Upper lobe of left lung (tissue), 6 donors: Measurements from ENCODE around the gene ABCF1. TPM values are rescaled to one million over a fixed set of nuclear protein-coding genes. Genes with fewer than 3 reads are reported as not detected.

Experiments used
- ATAC-seq, 2 donors: fragments of 200-7000 bp; cut with Tn5 transposase; one replicate each; pipeline ENCODE4 v1.9.1; 2022; ENCODE audit warnings: mild to moderate bottlenecking in 2 of 2, moderate library complexity in 2 of 2; ENCODE audit not compliant: low FRiP score in 2 of 2
- DNase-seq, 2 donors: peaks; one replicate each; pipeline ENCODE4 v3.0.0-alpha.2; 2019 to 2020
- H3K27ac ChIP-seq, 4 donors: fragments of 200-600 bp; sonication (generic); one replicate each; pipeline ENCODE4 v1.5.1; 2016 to 2019
- H3K27me3 ChIP-seq, 4 donors: fragments of 200-600 bp; sonication (generic); one replicate each; pipeline ENCODE4 v1.5.1; 2017 to 2019
- H3K36me3 ChIP-seq, 4 donors: fragments of 200-600 bp; sonication (generic); one replicate each; pipeline ENCODE4 v1.5.1; 2016 to 2019
- H3K4me1 ChIP-seq, 4 donors: fragments of 200-600 bp; sonication (generic); one replicate each; pipeline ENCODE4 v1.5.1; 2018 to 2019
- H3K4me3 ChIP-seq, 4 donors: fragments of 200-600 bp; sonication (generic); one replicate each; pipeline ENCODE4 v1.5.1; 2017 to 2019; ENCODE audit warnings: mild to moderate bottlenecking in 2 of 4, moderate library complexity in 1 of 4
- H3K9me3 ChIP-seq, 4 donors: fragments of 200-600 bp; sonication (generic); one replicate each; pipeline ENCODE4 v1.5.1; 2018 to 2019
- EP300 ChIP-seq, 4 donors: sonication (generic); formaldehyde crosslinking; IDR thresholded peaks; one replicate each; pipeline ENCODE4 v1.5.1; 2017; ENCODE audit warnings: antibody characterized with exemption in 4 of 4, control low read depth in 2 of 4
- POLR2A ChIP-seq, 4 donors: fragments of 450-650 bp; IDR thresholded peaks; one replicate each; pipeline ENCODE4 v1.5.1; 2016 to 2017; ENCODE audit warnings: antibody characterized with exemption in 4 of 4, mild to moderate bottlenecking in 2 of 4
- POLR2AphosphoS5 ChIP-seq, 2 donors: sonication (generic); formaldehyde crosslinking; IDR thresholded peaks; one replicate each; pipeline ENCODE4 v1.5.1; 2017; ENCODE audit warnings: antibody characterized with exemption in 2 of 2
- WGBS, 2 donors: methylation state at CpG; one replicate each; pipeline ENCODE4 v1.1.5; 2017 to 2018; 5-methylcytosine and 5-hydroxymethylcytosine counted together
- total RNA-seq, 6 donors: library from RNA; depleted of rRNA in 4 of 6; stranded (reverse); fragments of >200 nt in 4 of 6; gene quantifications; one replicate each; pipeline versions ENCODE4 v1.1.0 to v1.2.1, GENCODE V29; 2016 to 2021
- TF ChIP-seq, protein P1 (sequence below), 6 experiments: fragments of 450-650 bp in 4 of 6; fragments of 200-600 bp in 2 of 6; sonication (generic) in 2 of 6; IDR thresholded peaks; one replicate each; pipeline ENCODE4 v1.5.1; 2016 to 2019; ENCODE audit warnings: antibody characterized with exemption in 6 of 6
- donor health status: DM: no; HTN: no; CAD: no; lungs with moderate emphysema.
- donor health status: DM: no; HTN: yes; CAD: no; lungs with severe emphysema.

ABCF1 gene
- total RNA-seq, 6 donors from 2014 or later, result 41.2 to 57.6 (median 52.9) TPM

DNA sequence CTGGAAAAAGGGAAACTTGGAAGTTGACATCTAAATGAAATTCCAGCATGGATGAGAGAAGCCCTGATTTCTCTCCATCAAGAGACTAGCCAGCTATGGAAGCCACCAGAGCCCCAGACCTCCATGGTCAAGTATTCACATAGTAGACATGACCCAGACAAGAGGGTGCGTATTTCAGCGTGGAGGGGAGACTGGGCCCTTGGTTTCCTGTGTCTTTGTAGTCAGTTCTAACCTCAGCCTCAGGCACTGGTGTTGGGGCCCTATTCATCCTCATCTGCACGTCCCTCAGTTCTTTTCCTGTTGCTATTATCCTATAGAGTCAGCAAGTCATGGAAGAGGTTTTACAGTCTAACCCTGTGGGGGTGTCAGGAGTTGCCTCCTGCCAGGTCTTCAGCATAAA lies 27.4 kb upstream of the ABCF1 start:
- peaks cover 22 to 26% (median 25%) of the 10 kb centered on the region in 4 donors for H3K4me1 ChIP-seq
- no peak for TF ChIP-seq EP300 (IDR thresholded peaks at IDR 0.05)
- TF ChIP-seq POLR2AphosphoS5 (IDR thresholded peaks at IDR 0.05), result no peak
- TF ChIP-seq POLR2A (IDR thresholded peaks at IDR 0.05), result no peak
- TF ChIP-seq, protein P1, sequence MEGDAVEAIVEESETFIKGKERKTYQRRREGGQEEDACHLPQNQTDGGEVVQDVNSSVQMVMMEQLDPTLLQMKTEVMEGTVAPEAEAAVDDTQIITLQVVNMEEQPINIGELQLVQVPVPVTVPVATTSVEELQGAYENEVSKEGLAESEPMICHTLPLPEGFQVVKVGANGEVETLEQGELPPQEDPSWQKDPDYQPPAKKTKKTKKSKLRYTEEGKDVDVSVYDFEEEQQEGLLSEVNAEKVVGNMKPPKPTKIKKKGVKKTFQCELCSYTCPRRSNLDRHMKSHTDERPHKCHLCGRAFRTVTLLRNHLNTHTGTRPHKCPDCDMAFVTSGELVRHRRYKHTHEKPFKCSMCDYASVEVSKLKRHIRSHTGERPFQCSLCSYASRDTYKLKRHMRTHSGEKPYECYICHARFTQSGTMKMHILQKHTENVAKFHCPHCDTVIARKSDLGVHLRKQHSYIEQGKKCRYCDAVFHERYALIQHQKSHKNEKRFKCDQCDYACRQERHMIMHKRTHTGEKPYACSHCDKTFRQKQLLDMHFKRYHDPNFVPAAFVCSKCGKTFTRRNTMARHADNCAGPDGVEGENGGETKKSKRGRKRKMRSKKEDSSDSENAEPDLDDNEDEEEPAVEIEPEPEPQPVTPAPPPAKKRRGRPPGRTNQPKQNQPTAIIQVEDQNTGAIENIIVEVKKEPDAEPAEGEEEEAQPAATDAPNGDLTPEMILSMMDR (IDR thresholded peaks at IDR 0.05), result no peak
- H3K36me3 ChIP-seq, result peaks cover 0 to 31% (median 17%) of the 10 kb centered on the region in 4 donors
- no peak for DNase-seq
- H3K27ac ChIP-seq, result peak overlapping the region; percentile 60 to 88 (median 78)
- no peaks in the 10 kb centered on the region for H3K27me3 ChIP-seq
- H3K4me3 ChIP-seq, result no peak overlapping the region
- 73 to 77% methylated on average over 3 of the region's 3 CpGs for WGBS, 2 donors
- no peaks in the 10 kb centered on the region for H3K9me3 ChIP-seq
- no peak for ATAC-seq

DNA sequence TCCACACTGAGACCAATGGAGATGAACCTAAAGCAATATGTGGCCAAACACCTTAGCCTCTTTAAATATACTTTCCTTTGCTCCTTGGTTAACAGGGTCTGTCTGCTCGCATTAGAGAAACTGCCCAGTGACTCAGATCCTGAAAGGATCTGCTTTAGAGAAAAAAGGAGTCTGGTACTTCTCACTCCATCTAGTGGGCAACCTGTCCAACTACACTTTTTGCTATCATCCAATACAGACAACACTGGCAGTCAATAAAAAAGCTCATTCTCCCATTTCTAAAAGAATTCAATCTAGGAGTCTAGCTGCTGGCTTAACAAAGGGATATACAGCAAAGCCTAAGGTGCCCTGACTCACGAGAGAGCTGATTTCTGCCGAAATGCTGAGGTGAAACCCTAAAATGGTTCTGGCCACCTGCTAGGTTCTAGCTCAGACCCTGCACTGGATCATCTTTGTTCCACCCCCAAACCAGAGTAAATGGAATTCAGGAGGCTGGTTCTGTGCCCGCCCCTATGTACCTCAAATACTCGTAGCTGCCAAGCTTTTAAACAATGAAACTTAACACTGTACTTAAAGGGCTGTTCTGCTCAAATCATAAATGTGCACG lies 26.5 kb upstream of the ABCF1 start:
- peak; percentile 59 to 85 for ATAC-seq
- Histone ChIP-seq H3K27ac (peak overlapping the region in 3 of 4 donors; percentile 60 to 88 (median 84)), H3K27me3 (no peaks in the 10 kb centered on the region), H3K4me3 (no peak overlapping the region), H3K36me3 (peaks cover 0 to 40% (median 20%) of the 10 kb centered on the region in 4 donors), H3K9me3 (no peaks in the 10 kb centered on the region), H3K4me1 (peaks cover 22 to 26% (median 25%) of the 10 kb centered on the region in 4 donors)
- WGBS, 2 donors, result 27 to 40% methylated on average over 6 of the region's 6 CpGs
- TF ChIP-seq, protein P1 (IDR thresholded peaks at IDR 0.05), result peak; percentile 69 to 87 (median 82)
- TF ChIP-seq POLR2A (IDR thresholded peaks at IDR 0.05) (no peak), EP300 (IDR thresholded peaks at IDR 0.05) (no peak), POLR2AphosphoS5 (IDR thresholded peaks at IDR 0.05) (no peak)
- DNase-seq, result no peak

DNA sequence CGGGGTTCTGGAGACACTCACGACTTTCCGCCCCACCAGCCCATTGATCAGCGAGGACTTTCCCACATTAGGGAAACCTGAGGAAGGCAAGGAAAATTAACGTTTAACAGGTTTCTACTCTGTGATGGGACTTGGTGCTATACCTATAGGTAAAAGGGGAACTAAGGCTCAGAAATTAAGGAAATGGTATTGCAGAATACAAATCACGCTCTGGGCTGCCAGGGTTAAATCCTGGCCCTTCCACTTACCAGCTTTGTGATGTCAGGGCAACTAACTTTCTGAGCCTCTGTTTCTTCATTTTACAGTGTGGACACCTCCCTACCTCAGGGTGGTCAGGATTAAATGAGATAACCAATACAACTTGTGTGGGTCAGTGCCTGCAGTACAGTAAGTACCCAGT lies 23.8 kb upstream of the ABCF1 start:
- WGBS, 2 donors, result 84 to 88% methylated on average over 6 of the region's 6 CpGs
- Histone ChIP-seq H3K36me3 (peaks cover 0 to 67% (median 40%) of the 10 kb centered on the region in 4 donors), H3K27me3 (no peaks in the 10 kb centered on the region), H3K4me3 (no peak overlapping the region), H3K4me1 (peaks cover 17 to 20% (median 19%) of the 10 kb centered on the region in 4 donors), H3K9me3 (no peaks in the 10 kb centered on the region), H3K27ac (no peak overlapping the region)
- ATAC-seq, result no peak
- TF ChIP-seq, protein P1 (IDR thresholded peaks at IDR 0.05), result no peak
- TF ChIP-seq POLR2AphosphoS5 (IDR thresholded peaks at IDR 0.05), result no peak
- TF ChIP-seq POLR2A (IDR thresholded peaks at IDR 0.05), result no peak
- TF ChIP-seq EP300 (IDR thresholded peaks at IDR 0.05), result no peak
- no peak for DNase-seq

DNA sequence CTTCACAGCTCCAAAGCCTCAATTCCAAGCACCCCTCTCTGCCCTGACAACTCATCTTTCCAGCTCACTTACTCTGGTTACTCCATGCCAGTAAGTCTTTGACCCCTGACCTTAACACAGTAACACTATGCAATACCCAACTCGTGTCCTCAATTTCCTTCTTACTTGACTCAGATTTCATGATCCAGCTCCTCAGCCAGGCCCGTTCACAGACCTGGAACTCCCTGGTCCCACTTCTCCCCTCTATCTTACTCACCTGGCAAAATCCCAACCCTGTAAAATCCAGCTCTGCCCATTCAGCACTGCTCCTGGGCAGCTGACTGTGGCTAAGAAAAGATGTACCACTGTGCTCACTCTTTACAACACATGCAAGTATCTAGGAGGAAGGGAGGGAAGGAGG lies 22.9 kb upstream of the ABCF1 start:
- TF ChIP-seq EP300 (IDR thresholded peaks at IDR 0.05) (no peak), POLR2A (IDR thresholded peaks at IDR 0.05) (no peak), POLR2AphosphoS5 (IDR thresholded peaks at IDR 0.05) (no peak)
- TF ChIP-seq, protein P1 (IDR thresholded peaks at IDR 0.05), result no peak
- peaks cover 0 to 76% (median 49%) of the 10 kb centered on the region in 4 donors for H3K36me3 ChIP-seq
- H3K4me3 ChIP-seq, result no peak overlapping the region
- H3K4me1 ChIP-seq, result peaks cover 9 to 15% (median 11%) of the 10 kb centered on the region in 4 donors
- H3K9me3 ChIP-seq, result no peaks in the 10 kb centered on the region
- 59 to 65% methylated on average over 2 of the region's 2 CpGs for WGBS, 2 donors
- H3K27ac ChIP-seq, result no peak overlapping the region
- ATAC-seq (no peak), DNase-seq (no peak)
- no peaks in the 10 kb centered on the region for H3K27me3 ChIP-seq

DNA sequence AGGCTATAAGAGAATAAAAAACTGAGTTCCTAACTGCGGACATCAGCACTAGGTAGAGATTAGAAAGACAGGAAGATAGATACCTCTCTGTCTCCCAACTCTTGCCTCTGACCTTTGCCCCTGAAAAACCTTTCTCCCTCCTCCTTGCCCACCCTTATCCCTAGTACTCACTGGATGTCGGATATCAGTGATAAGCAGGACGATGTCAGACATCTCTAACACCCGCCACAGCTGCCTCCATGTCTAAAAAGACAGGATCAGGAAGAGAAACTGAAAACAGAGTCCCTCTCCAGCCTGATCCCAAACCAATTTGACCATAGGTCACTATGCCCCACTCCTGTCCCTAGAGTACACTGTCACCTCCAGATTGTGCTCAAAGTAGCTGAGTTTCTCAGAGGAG lies 16.8 kb upstream of the ABCF1 start:
- H3K27me3 ChIP-seq, result no peaks in the 10 kb centered on the region
- H3K4me1 ChIP-seq, result peaks cover 17 to 25% (median 22%) of the 10 kb centered on the region in 4 donors
- 91 to 93% methylated on average over 4 of the region's 4 CpGs for WGBS, 2 donors
- no peaks in the 10 kb centered on the region for H3K9me3 ChIP-seq
- peak overlapping the region in 2 of 4 donors; percentile 98 to 99 for H3K27ac ChIP-seq
- no peak for TF ChIP-seq EP300 (IDR thresholded peaks at IDR 0.05)
- TF ChIP-seq, protein P1 (IDR thresholded peaks at IDR 0.05), result no peak
- TF ChIP-seq POLR2A (IDR thresholded peaks at IDR 0.05), result no peak
- no peak for TF ChIP-seq POLR2AphosphoS5 (IDR thresholded peaks at IDR 0.05)
- no peak for ATAC-seq
- DNase-seq, result no peak
- H3K4me3 ChIP-seq, result no peak overlapping the region
- peaks cover 0 to 52% (median 39%) of the 10 kb centered on the region in 4 donors for H3K36me3 ChIP-seq
